NCI-H146 (cell line): ENCODE measurements around the gene EPB41L2.
"Not testable (repeated sequence)": the region's sequence is repeated elsewhere in the genome, so short reads cannot be mapped to it uniquely, and the experiment has no call there.

ENCODE experiments used
- DNase-seq: peaks from one replicate; lab custom pipeline; 2025; lab: John Stamatoyannopoulos, UW

Gene EPB41L2

GRCh38 chr6:130945401-130945919, 117.6 kb downstream of the EPB41L2 start:
- no peak for DNase-seq

GRCh38 chr6:130944486-130944885, 118.6 kb downstream of the EPB41L2 start:
- DNase-seq, result no peak

- DNase-seq, result no peak
These were observed 119.3 kb downstream of the EPB41L2 start for GRCh38 chr6:130943738-130944137.

- DNase-seq, result not testable (repeated sequence)
These were observed 120.3 kb downstream of the EPB41L2 start for GRCh38 chr6:130942752-130943151.

GRCh38 chr6:130937942-130938604, 125.0 kb downstream of the EPB41L2 start:
- DNase-seq, result no peak

- no peak for DNase-seq
These were observed 126.1 kb downstream of the EPB41L2 start for GRCh38 chr6:130936933-130937332.

- no peak for DNase-seq
These were observed 127.1 kb downstream of the EPB41L2 start for GRCh38 chr6:130935978-130936377.

GRCh38 chr6:130934848-130935585, 128.0 kb downstream of the EPB41L2 start:
- no peak for DNase-seq

- peak; percentile 42 for DNase-seq
These were observed 129.3 kb downstream of the EPB41L2 start for GRCh38 chr6:130933712-130934200.

GRCh38 chr6:130932921-130933320, 130.1 kb downstream of the EPB41L2 start:
- DNase-seq, result no peak

- no peak for DNase-seq
These were observed 130.6 kb downstream of the EPB41L2 start for GRCh38 chr6:130932438-130932837.

GRCh38 chr6:130931683-130932082, 131.4 kb downstream of the EPB41L2 start:
- DNase-seq, result no peak

- no peak for DNase-seq
These were observed 133.9 kb downstream of the EPB41L2 start for GRCh38 chr6:130929036-130929678.

GRCh38 chr6:130928158-130928912, 134.7 kb downstream of the EPB41L2 start:
- DNase-seq, result no peak

GRCh38 chr6:130927305-130927704, 135.7 kb downstream of the EPB41L2 start:
- peak; percentile 96 for DNase-seq

GRCh38 chr6:130923350-130923749, 139.7 kb downstream of the EPB41L2 start:
- DNase-seq, result no peak

- DNase-seq, result no peak
These were observed 140.1 kb downstream of the EPB41L2 start for GRCh38 chr6:130922922-130923321.

GRCh38 chr6:130920969-130921368, 142.1 kb downstream of the EPB41L2 start:
- no peak for DNase-seq

GRCh38 chr6:130918171-130918570, 144.9 kb downstream of the EPB41L2 start:
- no peak for DNase-seq

- not testable (repeated sequence) for DNase-seq
These were observed 147.4 kb downstream of the EPB41L2 start for GRCh38 chr6:130915606-130916005.

GRCh38 chr6:130913120-130913519, 149.9 kb downstream of the EPB41L2 start:
- DNase-seq, result no peak

GRCh38 chr6:130912434-130912833, 150.6 kb downstream of the EPB41L2 start:
- DNase-seq, result no peak
